Suprapubic skin (tissue), 4 donors: ENCODE results near the gene TNS1.

ENCODE experiments used
- EP300 ChIP-seq: sonication (generic); formaldehyde crosslinking; IDR thresholded peaks from one replicate; pipeline ENCODE4 v1.6.1; 2017; ENCODE audit warnings: antibody characterized with exemption
- POLR2A ChIP-seq, 2 donors: fragments of 450-650 bp; IDR thresholded peaks; one replicate each; pipeline ENCODE4 v1.6.1; 2017; ENCODE audit warnings: antibody characterized with exemption in 2 of 2, mild to moderate bottlenecking in 2 of 2, moderate library complexity in 2 of 2
- POLR2AphosphoS5 ChIP-seq, 3 donors: sonication (generic); formaldehyde crosslinking; IDR thresholded peaks; one replicate each; pipeline ENCODE4 v1.6.1; 2017; ENCODE audit warnings: antibody characterized with exemption in 3 of 3
- TF ChIP-seq, protein P1 (sequence below), 2 donors: fragments of 200-600 bp in 1 of 2; fragments of 450-650 bp in 1 of 2; sonication (generic) in 1 of 2; IDR thresholded peaks; one replicate each; pipeline ENCODE4 v1.5.1; 2016 to 2019; ENCODE audit warnings: antibody characterized with exemption in 2 of 2, mild to moderate bottlenecking in 1 of 2, moderate library complexity in 1 of 2

- TF ChIP-seq, protein P1, sequence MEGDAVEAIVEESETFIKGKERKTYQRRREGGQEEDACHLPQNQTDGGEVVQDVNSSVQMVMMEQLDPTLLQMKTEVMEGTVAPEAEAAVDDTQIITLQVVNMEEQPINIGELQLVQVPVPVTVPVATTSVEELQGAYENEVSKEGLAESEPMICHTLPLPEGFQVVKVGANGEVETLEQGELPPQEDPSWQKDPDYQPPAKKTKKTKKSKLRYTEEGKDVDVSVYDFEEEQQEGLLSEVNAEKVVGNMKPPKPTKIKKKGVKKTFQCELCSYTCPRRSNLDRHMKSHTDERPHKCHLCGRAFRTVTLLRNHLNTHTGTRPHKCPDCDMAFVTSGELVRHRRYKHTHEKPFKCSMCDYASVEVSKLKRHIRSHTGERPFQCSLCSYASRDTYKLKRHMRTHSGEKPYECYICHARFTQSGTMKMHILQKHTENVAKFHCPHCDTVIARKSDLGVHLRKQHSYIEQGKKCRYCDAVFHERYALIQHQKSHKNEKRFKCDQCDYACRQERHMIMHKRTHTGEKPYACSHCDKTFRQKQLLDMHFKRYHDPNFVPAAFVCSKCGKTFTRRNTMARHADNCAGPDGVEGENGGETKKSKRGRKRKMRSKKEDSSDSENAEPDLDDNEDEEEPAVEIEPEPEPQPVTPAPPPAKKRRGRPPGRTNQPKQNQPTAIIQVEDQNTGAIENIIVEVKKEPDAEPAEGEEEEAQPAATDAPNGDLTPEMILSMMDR (IDR thresholded peaks at IDR 0.05) = no peak
- TF ChIP-seq POLR2A (IDR thresholded peaks at IDR 0.05) = no peak
- TF ChIP-seq EP300 = no peak
- no peak for TF ChIP-seq POLR2AphosphoS5 (IDR thresholded peaks at IDR 0.05)
Measured at GRCh38 chr2:218033208-218033589, 30.4 kb upstream of the TNS1 start.
